ENCODE measurements around the gene ATG16L1.

Gene ATG16L1

GRCh38 chr2:233251306-233252116 lies at the start of gene ATG16L1:
ATG16L1 (plus strand) TSS chr2:233251673; CDS start chr2:233251828, 155 bp downstream.
- peak; percentile 94 for DNase-seq

GRCh38 chr2:233202531-233202944 lies 48.9 kb upstream of the ATG16L1 start:
- no peak for DNase-seq

- DNase-seq = no peak
Measured at GRCh38 chr2:233203060-233203459, 48.4 kb upstream of the ATG16L1 start.

- DNase-seq = no peak
Measured at GRCh38 chr2:233204286-233204936, 47.1 kb upstream of the ATG16L1 start.

GRCh38 chr2:233208382-233209116 lies 42.9 kb upstream of the ATG16L1 start:
- DNase-seq = no peak

GRCh38 chr2:233209117-233209532 lies 42.3 kb upstream of the ATG16L1 start:
- DNase-seq = no peak

- no peak for DNase-seq
Measured at GRCh38 chr2:233209533-233210171, 41.8 kb upstream of the ATG16L1 start.

- no peak for DNase-seq
Measured at GRCh38 chr2:233210281-233210680, 41.2 kb upstream of the ATG16L1 start.

GRCh38 chr2:233210843-233211547 lies 40.5 kb upstream of the ATG16L1 start:
- DNase-seq = no peak

- DNase-seq = no peak
Measured at GRCh38 chr2:233211548-233211895, 40.0 kb upstream of the ATG16L1 start.

GRCh38 chr2:233213011-233213410 lies 38.5 kb upstream of the ATG16L1 start:
- DNase-seq = no peak

- no peak for DNase-seq
Measured at GRCh38 chr2:233213975-233214374, 37.5 kb upstream of the ATG16L1 start.

- no peak for DNase-seq
Measured at GRCh38 chr2:233217892-233218377, 33.5 kb upstream of the ATG16L1 start.

- DNase-seq = no peak
Measured at GRCh38 chr2:233218836-233219235, 32.6 kb upstream of the ATG16L1 start.

- no peak for DNase-seq
Measured at GRCh38 chr2:233219848-233220247, 31.6 kb upstream of the ATG16L1 start.

GRCh38 chr2:233221378-233222063 lies 30.0 kb upstream of the ATG16L1 start:
- DNase-seq = no peak

GRCh38 chr2:233223059-233223894 lies 28.2 kb upstream of the ATG16L1 start:
- DNase-seq = no peak

- no peak for DNase-seq
Measured at GRCh38 chr2:233225230-233226068, 26.0 kb upstream of the ATG16L1 start.

GRCh38 chr2:233226511-233227031 lies 24.9 kb upstream of the ATG16L1 start:
- DNase-seq = no peak

Data from activated CD4-positive, CD25-positive, alpha-beta regulatory T cell treated with anti-CD3 and anti-CD28 coated beads, Interleukin-2, amount 50 U/mL, for 72 hours (primary cell).